ENCODE measurements around the gene B4GALT2. TPM values are rescaled to one million over a fixed set of nuclear protein-coding genes. Genes with fewer than 3 reads are reported as not detected.

The B4GALT2 gene
- total and polyA plus RNA-seq, 3 experiments from 2014 or later: 1.9 to 41.7 (median 39.7) TPM

GRCh38 chr1:43985984-43986595 is 7.1 kb downstream of the B4GALT2 start:
- no peaks in the 10 kb centered on the region for H3K27me3 Mint-ChIP-seq
- H3K27me3 ChIP-seq (ENCODE audit: insufficient read depth, low read length, poor library complexity, severe bottlenecking): no peaks in the 10 kb centered on the region
- H3K9me3 ChIP-seq (ENCODE audit: low read length): no peaks in the 10 kb centered on the region
- no peak overlapping the region for H3K4me3 ChIP-seq (ENCODE audit: low read length)
- H3K4me1 Mint-ChIP-seq: peaks cover 0 to 3% (median 1%) of the 10 kb centered on the region in 3 donors
- DNase-seq: no peak
- no peaks in the 10 kb centered on the region for H3K36me3 ChIP-seq (ENCODE audit: insufficient read depth, low read length)
- peak overlapping the region in 1 of 7 donors; percentile 33 for H3K4me3 Mint-ChIP-seq
- H3K36me3 Mint-ChIP-seq: no peaks in the 10 kb centered on the region
- ChIA-PET CTCF (interaction anchor here (2.0 kb wide), 1 partner anchor 19 kb away, joined by 5 read pairs; no protein-coding TSS in a partner anchor), POLR2A (no interaction called here)
- H3K27ac Mint-ChIP-seq: peak overlapping the region in 1 of 8 donors; percentile 81
- no peaks in the 10 kb centered on the region for H3K4me1 ChIP-seq (ENCODE audit: insufficient read depth, low read length)
- H3K27ac ChIP-seq (ENCODE audit: low read depth, low read length): no peak overlapping the region
- no peaks in the 10 kb centered on the region for H3K9me3 Mint-ChIP-seq

- DNase-seq: no peak
- Histone ChIP-seq H3K9me3 (ENCODE audit: low read length) (no peaks in the 10 kb centered on the region), H3K36me3 (ENCODE audit: insufficient read depth, low read length) (no peaks in the 10 kb centered on the region), H3K4me1 (ENCODE audit: insufficient read depth, low read length) (no peaks in the 10 kb centered on the region), H3K27me3 (ENCODE audit: insufficient read depth, low read length, poor library complexity, severe bottlenecking) (no peaks in the 10 kb centered on the region), H3K27ac (ENCODE audit: low read depth, low read length) (no peak overlapping the region), H3K4me3 (ENCODE audit: low read length) (no peak overlapping the region)
- H3K9me3 Mint-ChIP-seq: no peaks in the 10 kb centered on the region
- peaks cover 0 to 2% (median 0%) of the 10 kb centered on the region in 3 donors for H3K36me3 Mint-ChIP-seq
- H3K4me1 Mint-ChIP-seq: peaks cover 0 to 10% (median 6%) of the 10 kb centered on the region in 3 donors
- H3K27ac Mint-ChIP-seq: peak overlapping the region in 1 of 8 donors; percentile 47
- POLR2A ChIA-PET: no interaction called here
- H3K27me3 Mint-ChIP-seq: no peaks in the 10 kb centered on the region
- CTCF ChIA-PET: interaction anchor here (2.0 kb wide), 1 partner anchor 18 kb away, joined by 5 read pairs; no protein-coding TSS in a partner anchor
- H3K4me3 Mint-ChIP-seq: no peak overlapping the region
These were observed 7.7 kb downstream of the B4GALT2 start for GRCh38 chr1:43986712-43987111.

GRCh38 chr1:43987159-43987902 is 8.3 kb downstream of the B4GALT2 start:
- no peak for DNase-seq
- H3K36me3 ChIP-seq (ENCODE audit: insufficient read depth, low read length): no peaks in the 10 kb centered on the region
- H3K4me1 ChIP-seq (ENCODE audit: insufficient read depth, low read length): peaks cover 5% of the 10 kb centered on the region
- peaks cover 4 to 16% (median 9%) of the 10 kb centered on the region in 3 donors for H3K4me1 Mint-ChIP-seq
- H3K27me3 ChIP-seq (ENCODE audit: insufficient read depth, low read length, poor library complexity, severe bottlenecking): no peaks in the 10 kb centered on the region
- POLR2A ChIA-PET: no interaction called here
- no peak overlapping the region for H3K4me3 ChIP-seq (ENCODE audit: low read length)
- H3K27me3 Mint-ChIP-seq: no peaks in the 10 kb centered on the region
- H3K9me3 ChIP-seq (ENCODE audit: low read length): no peaks in the 10 kb centered on the region
- no peak overlapping the region for H3K27ac ChIP-seq (ENCODE audit: low read depth, low read length)
- H3K36me3 Mint-ChIP-seq: peaks cover 0 to 2% (median 0%) of the 10 kb centered on the region in 3 donors
- no peaks in the 10 kb centered on the region for H3K9me3 Mint-ChIP-seq
- H3K4me3 Mint-ChIP-seq: no peak overlapping the region
- CTCF ChIA-PET: interaction anchor here (1.1 to 2.0 kb wide), 3 partner anchors 18 to 59 kb away, joined by 3 to 5 read pairs (median 4); no protein-coding TSS in a partner anchor
- peak overlapping the region in 1 of 8 donors; percentile 43 for H3K27ac Mint-ChIP-seq

GRCh38 chr1:43990271-43991199 is 11.5 kb downstream of the B4GALT2 start:
- peak overlapping the region; percentile 91 to 98 (median 94) for H3K4me3 Mint-ChIP-seq
- ChIA-PET CTCF (interaction anchor here (1.6 kb wide), 1 partner anchor 46 kb away, joined by 3 read pairs; no protein-coding TSS in a partner anchor), POLR2A (interaction anchor here (1.4 kb wide), 1 partner anchor 13 kb away, joined by 4 read pairs; no protein-coding TSS in a partner anchor)
- peaks cover 10 to 21% (median 14%) of the 10 kb centered on the region in 3 donors for H3K4me1 Mint-ChIP-seq
- H3K9me3 Mint-ChIP-seq: no peaks in the 10 kb centered on the region
- H3K36me3 Mint-ChIP-seq: peaks cover 0 to 2% (median 0%) of the 10 kb centered on the region in 3 donors
- peak overlapping the region; percentile 51 for H3K27ac ChIP-seq (ENCODE audit: low read depth, low read length)
- H3K27me3 ChIP-seq (ENCODE audit: insufficient read depth, low read length, poor library complexity, severe bottlenecking): no peaks in the 10 kb centered on the region
- H3K27ac Mint-ChIP-seq: peak overlapping the region in 5 of 8 donors; percentile 84 to 98 (median 94)
- H3K9me3 ChIP-seq (ENCODE audit: low read length): no peaks in the 10 kb centered on the region
- no peaks in the 10 kb centered on the region for H3K27me3 Mint-ChIP-seq
- DNase-seq: no peak
- peak overlapping the region; percentile 60 for H3K4me3 ChIP-seq (ENCODE audit: low read length)
- no peaks in the 10 kb centered on the region for H3K36me3 ChIP-seq (ENCODE audit: insufficient read depth, low read length)
- H3K4me1 ChIP-seq (ENCODE audit: insufficient read depth, low read length): peaks cover 8% of the 10 kb centered on the region

- ChIA-PET POLR2A (interaction anchor here (1.4 kb wide), 1 partner anchor 13 kb away, joined by 4 read pairs; no protein-coding TSS in a partner anchor), CTCF (interaction anchor here (1.6 kb wide), 1 partner anchor 45 kb away, joined by 3 read pairs; no protein-coding TSS in a partner anchor)
- H3K27ac Mint-ChIP-seq: peak overlapping the region in 7 of 8 donors; percentile 47 to 98 (median 93)
- no peaks in the 10 kb centered on the region for H3K9me3 Mint-ChIP-seq
- H3K9me3 ChIP-seq (ENCODE audit: low read length): no peaks in the 10 kb centered on the region
- peaks cover 0 to 2% (median 0%) of the 10 kb centered on the region in 3 donors for H3K36me3 Mint-ChIP-seq
- peak overlapping the region; percentile 60 for H3K4me3 ChIP-seq (ENCODE audit: low read length)
- H3K4me3 Mint-ChIP-seq: peak overlapping the region; percentile 91 to 98 (median 94)
- H3K36me3 ChIP-seq (ENCODE audit: insufficient read depth, low read length): no peaks in the 10 kb centered on the region
- peaks cover 10 to 21% (median 14%) of the 10 kb centered on the region in 3 donors for H3K4me1 Mint-ChIP-seq
- peaks cover 8% of the 10 kb centered on the region for H3K4me1 ChIP-seq (ENCODE audit: insufficient read depth, low read length)
- H3K27me3 ChIP-seq (ENCODE audit: insufficient read depth, low read length, poor library complexity, severe bottlenecking): no peaks in the 10 kb centered on the region
- no peaks in the 10 kb centered on the region for H3K27me3 Mint-ChIP-seq
- H3K27ac ChIP-seq (ENCODE audit: low read depth, low read length): peak overlapping the region; percentile 51
- no peak for DNase-seq
These were observed 12.1 kb downstream of the B4GALT2 start for GRCh38 chr1:43991200-43991475.

- CTCF ChIA-PET: interaction anchor here (0.6 to 2.0 kb wide), 4 partner anchors 10 to 45 kb away, joined by 3 to 5 read pairs (median 4); no protein-coding TSS in a partner anchor
- Histone ChIP-seq H3K4me1 (ENCODE audit: insufficient read depth, low read length) (peaks cover 8% of the 10 kb centered on the region), H3K27ac (ENCODE audit: low read depth, low read length) (peak within 1 kb of the TSS; percentile 51), H3K27me3 (ENCODE audit: insufficient read depth, low read length, poor library complexity, severe bottlenecking) (no peaks in the 10 kb centered on the region), H3K36me3 (ENCODE audit: insufficient read depth, low read length) (no peaks in the 10 kb centered on the region), H3K9me3 (ENCODE audit: low read length) (no peaks in the 10 kb centered on the region), H3K4me3 (ENCODE audit: low read length) (peak within 1 kb of the TSS; percentile 60)
- Mint-ChIP-seq H3K4me3 (peak within 1 kb of the TSS; percentile 91 to 98 (median 94)), H3K4me1 (peaks cover 10 to 21% (median 14%) of the 10 kb centered on the region in 3 donors), H3K9me3 (no peaks in the 10 kb centered on the region), H3K36me3 (peaks cover 0 to 2% (median 0%) of the 10 kb centered on the region in 3 donors), H3K27me3 (no peaks in the 10 kb centered on the region), H3K27ac (peak within 1 kb of the TSS; percentile 47 to 98 (median 92))
- POLR2A ChIA-PET: interaction anchor here (0.8 to 1.4 kb wide), 2 partner anchors 14 to 22 kb away, joined by 4 to 6 read pairs; partner anchors contain the start of gene DPH2
- peak; percentile 67 to 85 (median 71) for DNase-seq
These were observed 12.6 kb downstream of the B4GALT2 start, which contains the start of gene CCDC24 for GRCh38 chr1:43991476-43992231. CCDC24 (plus strand) TSS chr1:43991599; CDS start chr1:43991879, 280 bp downstream.
